ENCODE results near the gene PLXNB2.
A peak's percentile ranks its signal among the peaks of the same experiment; 100 is the strongest.

PLXNB2 gene

DNA sequence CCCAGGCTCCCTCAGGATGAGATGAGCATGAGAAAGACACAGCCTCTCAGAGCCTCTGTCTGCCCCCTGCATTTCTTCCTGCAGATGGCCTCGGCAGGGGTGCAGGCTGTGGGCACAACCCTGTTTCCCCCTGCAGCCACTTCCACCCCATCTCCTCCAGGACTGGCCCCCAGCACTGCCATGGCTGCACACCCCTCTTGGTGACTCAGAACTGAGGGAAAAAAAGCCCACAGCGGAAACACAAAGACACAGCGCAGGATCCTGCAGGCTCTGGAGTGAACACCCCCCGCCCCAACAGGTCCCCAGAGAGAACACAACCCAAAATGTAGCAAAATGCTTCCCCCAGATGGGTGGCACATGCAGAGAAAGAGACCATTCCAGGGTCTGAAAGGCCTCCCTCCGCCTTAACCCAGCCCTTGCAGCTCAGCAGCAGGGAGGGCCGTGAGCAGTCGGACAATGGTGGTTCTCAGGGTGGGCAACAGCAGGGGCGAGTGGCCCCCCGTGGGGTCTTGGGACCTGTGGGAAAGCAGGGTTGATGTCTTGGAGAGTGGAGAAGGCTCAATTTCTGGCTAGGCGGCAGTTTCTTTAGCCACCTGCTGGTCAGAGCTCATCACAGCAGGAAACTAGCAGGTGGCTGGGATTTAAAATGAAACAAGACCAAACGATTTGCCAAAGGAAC, 70.6 kb downstream of the PLXNB2 start:
- TF ChIP-seq JUND (IDR thresholded peaks at IDR 0.05; ENCODE audit: low read depth), result no peak
- in situ Hi-C loops (cut with HindIII; ENCODE audit: low pct_unique_long_range_greater_than_20kb, low sequenced_read_pairs), result no loop called here
- DNase-seq (ENCODE audit: low read depth in 1 of 2, low spot score in 1 of 2), result peak in 1 of 2 experiments; percentile 52

DNA sequence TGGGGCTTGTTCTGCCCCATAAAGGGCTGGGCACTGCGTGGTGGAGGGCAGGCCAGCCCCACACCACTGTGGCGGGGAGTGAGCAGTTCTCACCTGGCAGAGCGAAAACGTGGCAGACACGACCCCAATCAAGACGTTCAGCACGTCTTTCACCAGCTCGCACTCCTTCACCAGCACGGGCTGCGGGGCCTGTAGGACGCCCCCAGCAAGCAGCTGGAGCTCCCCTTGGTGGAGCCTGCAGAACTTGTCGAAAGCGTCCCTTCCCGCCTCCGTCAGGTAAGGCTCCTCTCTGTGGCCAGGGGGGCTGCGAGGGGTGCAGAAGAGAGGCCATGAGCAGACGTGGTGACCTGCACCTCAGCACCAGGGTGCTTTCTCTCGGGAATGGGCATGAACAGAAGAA, 74.2 kb downstream of the PLXNB2 start:
- DNase-seq (ENCODE audit: low read depth in 1 of 2, low spot score in 1 of 2), result no peak
- in situ Hi-C loops (cut with HindIII; ENCODE audit: low pct_unique_long_range_greater_than_20kb, low sequenced_read_pairs), result no loop called here
- TF ChIP-seq JUND (IDR thresholded peaks at IDR 0.05; ENCODE audit: low read depth), result no peak

DNA sequence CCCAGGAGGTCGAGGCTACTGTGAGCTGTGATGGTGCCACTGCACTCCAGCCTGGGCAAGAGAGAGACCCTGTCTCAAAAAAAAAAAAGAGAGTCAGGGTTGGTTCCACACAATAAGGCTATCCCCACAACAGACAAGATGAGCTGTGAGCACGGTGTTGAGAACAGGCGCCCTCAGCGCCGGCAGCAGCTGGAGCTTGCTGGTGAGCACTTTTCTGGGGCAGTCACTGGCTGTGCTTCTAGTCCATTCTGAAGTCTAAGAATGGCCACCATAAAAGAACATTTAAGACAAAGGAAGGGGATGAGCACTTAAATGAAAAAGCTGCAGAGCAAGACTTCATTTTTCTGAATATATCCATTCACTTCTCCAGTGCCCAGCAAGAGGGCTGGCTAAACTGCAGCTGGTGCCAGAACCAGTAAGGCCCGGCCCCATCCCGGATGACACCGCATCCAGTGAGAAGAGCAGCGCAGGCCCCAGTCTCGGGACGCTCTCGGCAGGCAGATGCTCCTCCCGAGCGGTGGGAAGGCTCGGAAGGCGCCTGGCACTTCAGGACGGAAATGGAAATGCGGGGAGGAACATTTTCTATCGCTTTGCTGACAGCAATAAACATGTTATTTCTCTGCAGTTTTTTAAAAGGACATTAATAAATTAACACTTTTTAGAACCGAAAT, 74.8 kb downstream of the PLXNB2 start:
- no peak for TF ChIP-seq JUND (IDR thresholded peaks at IDR 0.05; ENCODE audit: low read depth)
- no peak for DNase-seq (ENCODE audit: low read depth in 1 of 2, low spot score in 1 of 2)
- in situ Hi-C loops (cut with HindIII; ENCODE audit: low pct_unique_long_range_greater_than_20kb, low sequenced_read_pairs), result no loop called here

DNA sequence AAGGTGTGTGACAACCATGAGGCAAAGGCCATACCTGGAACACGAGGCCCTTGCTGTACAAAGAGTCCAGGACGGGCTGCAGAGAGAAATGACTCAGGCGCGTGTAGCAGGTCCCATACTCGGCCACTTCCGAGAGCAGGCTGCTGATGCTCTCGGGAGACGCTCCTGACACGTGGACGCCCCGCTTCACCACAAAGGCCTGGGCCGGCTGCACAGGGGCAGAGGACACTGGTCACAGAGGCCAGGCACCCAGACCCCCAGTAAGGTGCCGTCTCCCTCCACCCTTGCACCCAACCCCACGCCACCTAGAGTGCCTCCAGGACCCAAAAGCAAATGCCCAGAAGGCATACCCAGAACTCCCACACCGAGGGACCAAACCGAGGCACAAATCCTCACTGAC, 78.1 kb downstream of the PLXNB2 start:
- TF ChIP-seq JUND (IDR thresholded peaks at IDR 0.05; ENCODE audit: low read depth), result no peak
- in situ Hi-C loops (cut with HindIII; ENCODE audit: low pct_unique_long_range_greater_than_20kb, low sequenced_read_pairs), result no loop called here
- DNase-seq (ENCODE audit: low read depth in 1 of 2, low spot score in 1 of 2), result no peak

DNA sequence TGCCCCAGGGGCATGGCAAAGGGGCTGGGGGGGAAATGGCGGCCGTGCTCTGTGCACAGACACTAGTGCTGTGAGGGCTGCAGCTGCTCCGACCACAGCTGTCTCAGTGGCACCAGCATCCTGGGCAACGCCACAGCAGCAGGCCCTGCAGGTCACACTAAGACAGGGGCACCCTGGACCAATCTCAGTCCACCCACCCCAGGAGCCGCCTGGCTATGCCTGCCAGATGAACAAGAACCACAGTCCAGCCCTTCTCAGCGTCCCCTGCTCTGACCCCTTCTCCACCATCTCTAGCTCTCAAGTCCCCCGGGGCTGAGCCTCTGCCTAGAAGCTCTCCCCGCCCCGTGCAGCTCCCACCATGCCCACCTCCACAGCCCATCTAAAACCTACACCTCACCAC, 79.1 kb downstream of the PLXNB2 start:
- no peak for DNase-seq (ENCODE audit: low read depth in 1 of 2, low spot score in 1 of 2)
- no peak for TF ChIP-seq JUND (IDR thresholded peaks at IDR 0.05; ENCODE audit: low read depth)
- in situ Hi-C loops (cut with HindIII; ENCODE audit: low pct_unique_long_range_greater_than_20kb, low sequenced_read_pairs), result no loop called here

DNA sequence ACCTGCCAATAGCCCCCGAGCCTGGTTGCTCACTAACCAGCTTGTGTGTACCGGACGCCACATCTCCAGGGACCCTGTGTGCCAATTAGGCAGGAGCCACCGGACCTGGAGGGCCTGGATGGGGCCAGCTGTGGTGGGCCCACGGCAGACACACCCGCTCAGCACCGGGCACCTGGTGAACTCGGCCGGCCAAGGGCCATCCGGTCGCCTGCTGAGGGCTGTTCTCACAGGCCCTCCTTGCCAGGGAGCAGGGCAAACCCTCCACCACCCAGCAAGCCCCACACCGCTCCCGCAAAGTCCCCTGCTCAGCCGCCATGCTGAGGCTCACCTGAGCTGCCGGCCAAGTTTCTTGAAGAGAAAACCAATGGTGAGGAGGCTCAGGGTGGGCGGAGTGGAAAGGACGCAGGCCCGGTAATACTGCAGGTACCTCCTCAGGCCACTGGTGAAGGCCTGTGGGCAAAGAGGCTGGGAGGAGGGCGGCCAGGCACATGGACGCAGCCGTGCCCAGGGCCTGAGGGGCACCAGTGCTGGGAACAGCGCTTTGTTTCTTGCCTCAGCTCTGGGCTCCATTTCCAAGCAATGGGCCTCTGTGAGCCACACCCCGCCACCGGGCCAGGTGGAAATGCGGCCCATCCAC, 79.7 kb downstream of the PLXNB2 start:
- TF ChIP-seq JUND (IDR thresholded peaks at IDR 0.05; ENCODE audit: low read depth), result no peak

DNA sequence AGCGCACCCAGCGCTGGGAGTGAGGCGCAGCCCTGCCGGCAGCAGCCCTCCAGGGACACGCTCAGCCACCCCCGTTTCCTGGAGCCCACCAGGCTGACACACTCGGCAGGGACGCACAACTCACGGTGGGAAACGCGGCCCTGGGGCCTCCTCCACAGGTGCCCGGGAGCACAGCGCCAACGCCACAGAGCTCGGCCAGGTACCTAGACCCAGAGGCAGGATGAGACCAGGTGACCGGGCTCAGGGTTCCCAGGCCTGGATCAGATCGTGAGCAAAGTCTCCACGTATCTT, 80.6 kb downstream of the PLXNB2 start:
- no peak for DNase-seq (ENCODE audit: low read depth in 1 of 2, low spot score in 1 of 2)
- in situ Hi-C loops (cut with HindIII; ENCODE audit: low pct_unique_long_range_greater_than_20kb, low sequenced_read_pairs), result no loop called here
- TF ChIP-seq JUND (IDR thresholded peaks at IDR 0.05; ENCODE audit: low read depth), result no peak

More for the DNA sequence above, 79.7 kb downstream of the PLXNB2 start:
- no peak for DNase-seq (ENCODE audit: low read depth in 1 of 2, low spot score in 1 of 2)
- in situ Hi-C loops (cut with HindIII; ENCODE audit: low pct_unique_long_range_greater_than_20kb, low sequenced_read_pairs), result no loop called here

DNA sequence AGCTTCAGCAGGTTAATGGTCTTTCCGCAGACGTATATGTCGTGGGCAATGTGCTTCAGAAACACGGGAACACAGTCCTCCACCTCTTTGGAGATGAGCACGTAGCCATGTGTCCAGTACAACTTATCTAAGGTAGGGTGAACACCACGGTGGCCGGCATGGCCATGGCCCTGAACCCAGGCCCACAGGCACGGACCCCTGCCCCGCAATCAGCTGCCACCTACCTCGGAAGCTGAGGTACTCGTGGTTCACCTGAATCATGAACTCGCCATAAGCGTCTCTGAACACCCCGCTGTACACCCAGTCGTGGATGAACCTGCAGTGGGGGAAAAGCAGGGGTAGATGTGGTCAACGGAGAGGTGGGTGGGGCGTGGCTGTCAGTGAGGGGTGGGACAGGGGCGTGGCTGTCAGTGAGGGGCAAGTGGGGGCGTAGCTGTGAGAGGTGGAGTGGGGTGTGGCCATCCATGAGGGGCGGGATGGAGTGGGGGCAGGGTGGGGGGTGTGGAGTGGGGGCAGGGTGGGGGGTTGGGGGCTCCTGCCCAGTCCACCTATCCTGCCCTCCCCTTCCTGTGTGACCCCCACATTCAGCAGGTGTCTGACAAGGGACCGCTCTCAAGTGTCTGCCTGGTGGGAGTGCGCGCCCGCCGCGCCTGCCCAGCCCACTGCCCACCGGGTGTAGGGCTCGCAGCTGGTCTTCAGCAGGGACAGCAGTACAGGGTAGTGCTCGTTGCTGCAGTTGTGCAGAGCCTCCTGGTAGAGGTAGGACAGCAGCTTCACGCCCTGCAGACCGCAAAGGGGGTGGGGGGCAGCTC, 81.2 kb downstream of the PLXNB2 start:
- DNase-seq (ENCODE audit: low read depth in 1 of 2, low spot score in 1 of 2), result no peak
- in situ Hi-C loops (cut with HindIII; ENCODE audit: low pct_unique_long_range_greater_than_20kb, low sequenced_read_pairs), result no loop called here
- no peak for TF ChIP-seq JUND (IDR thresholded peaks at IDR 0.05; ENCODE audit: low read depth)

DNA sequence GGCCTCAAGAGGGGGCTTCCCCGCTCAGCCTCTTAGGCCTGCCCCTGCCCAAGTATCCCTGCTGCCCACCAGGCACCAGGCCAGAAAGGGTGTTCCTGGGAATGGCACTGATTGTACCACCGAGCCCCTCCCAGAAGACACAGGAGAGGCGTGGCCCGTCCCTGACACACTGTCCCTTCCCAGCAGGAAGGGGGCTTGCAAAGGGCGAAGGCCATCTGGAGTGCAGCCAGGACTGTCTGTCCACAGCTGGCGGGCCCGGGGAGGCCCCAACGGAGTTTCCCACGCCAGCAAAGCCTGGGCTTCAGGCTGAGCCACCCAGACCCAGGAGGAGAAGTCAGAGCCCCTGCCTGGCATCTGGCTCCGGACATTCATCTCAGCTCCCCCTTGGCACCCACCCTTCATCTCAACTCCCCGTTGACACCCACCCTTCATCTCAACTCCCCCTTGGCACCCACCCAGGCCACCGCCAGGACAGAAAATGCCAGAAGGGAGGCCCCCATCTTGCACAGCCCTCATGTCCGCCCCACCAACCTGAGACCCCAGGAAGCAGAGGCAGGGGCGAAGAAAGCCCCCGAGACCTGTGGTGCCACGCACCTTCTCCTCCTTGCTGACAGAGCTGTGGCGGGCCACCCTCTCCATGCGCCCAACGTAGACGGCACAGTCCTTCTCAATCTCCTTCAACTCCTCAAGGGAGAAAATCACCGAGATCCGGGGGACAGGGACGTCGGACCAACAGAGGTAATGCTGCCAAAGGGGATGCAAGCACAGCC, 82.1 kb downstream of the PLXNB2 start:
- in situ Hi-C loops (cut with HindIII; ENCODE audit: low pct_unique_long_range_greater_than_20kb, low sequenced_read_pairs), result no loop called here
- TF ChIP-seq JUND (IDR thresholded peaks at IDR 0.05; ENCODE audit: low read depth), result no peak
- DNase-seq (ENCODE audit: low read depth in 1 of 2, low spot score in 1 of 2), result no peak

Data from T47D (cell line).